Inflammatory macrophage treated with lipopolysaccharide for 4 hours (primary cell): ENCODE results near the gene PAAF1.

Experiments
- DNase-seq: peaks from one replicate; pipeline ENCODE4 v3.0.0-alpha.2; 2020

PAAF1 gene

DNA sequence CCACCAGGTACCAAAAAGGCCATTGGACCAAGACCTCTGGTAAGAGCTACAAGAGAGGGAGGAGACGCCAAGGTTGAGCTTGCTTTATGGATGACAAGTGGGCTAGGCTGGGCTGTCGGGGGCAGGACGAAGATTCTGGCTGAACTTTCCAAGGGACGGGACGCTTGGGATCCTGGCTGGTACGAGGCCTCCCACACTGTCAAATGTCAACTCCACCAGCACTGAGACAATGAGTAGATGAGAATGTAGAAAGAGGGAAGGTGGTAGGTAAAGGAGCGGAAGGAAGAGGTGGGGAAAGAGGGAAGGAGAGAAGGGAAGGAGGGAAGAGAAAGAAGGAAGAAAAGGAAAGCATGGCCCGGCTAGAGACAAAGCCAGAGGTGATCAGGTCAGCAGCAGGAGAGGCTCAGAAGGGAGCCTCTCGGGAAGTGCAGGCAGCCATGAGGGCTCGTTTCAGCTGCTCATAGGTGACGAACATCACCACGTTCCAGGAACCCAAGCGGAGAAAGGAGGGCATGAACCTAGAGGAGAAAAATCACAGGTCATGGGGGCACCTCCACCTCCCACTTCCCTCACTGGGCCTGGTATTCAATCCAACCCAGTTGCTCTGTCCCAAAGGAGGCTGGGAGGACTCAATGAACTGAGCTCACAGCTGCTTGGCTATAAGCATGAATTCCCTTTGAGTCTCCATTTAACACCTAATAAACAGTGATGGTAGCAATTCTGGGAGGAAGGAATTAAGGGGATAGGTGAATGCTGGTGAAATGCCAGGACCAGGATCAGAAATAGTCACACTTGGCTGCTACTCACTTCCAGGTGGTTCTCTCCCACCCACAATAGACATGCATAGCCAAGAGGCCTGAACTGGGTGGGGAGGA lies 98.0 kb downstream of the PAAF1 start:
- DNase-seq, result no peak

DNA sequence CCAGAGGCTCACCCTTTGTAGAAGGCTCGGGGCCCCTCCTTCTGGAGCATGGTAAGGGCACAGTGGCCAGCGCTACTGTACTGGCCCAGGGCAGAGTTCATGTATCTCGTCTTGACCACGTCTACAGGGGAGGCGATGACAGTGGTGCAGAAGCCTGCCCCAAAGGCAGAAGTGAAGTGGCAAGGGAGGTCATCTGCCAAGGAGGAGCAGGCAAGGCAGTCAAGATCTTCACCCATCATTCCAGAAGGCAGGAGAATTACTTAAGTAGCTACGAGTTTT lies 98.6 kb downstream of the PAAF1 start:
- DNase-seq, result no peak

DNA sequence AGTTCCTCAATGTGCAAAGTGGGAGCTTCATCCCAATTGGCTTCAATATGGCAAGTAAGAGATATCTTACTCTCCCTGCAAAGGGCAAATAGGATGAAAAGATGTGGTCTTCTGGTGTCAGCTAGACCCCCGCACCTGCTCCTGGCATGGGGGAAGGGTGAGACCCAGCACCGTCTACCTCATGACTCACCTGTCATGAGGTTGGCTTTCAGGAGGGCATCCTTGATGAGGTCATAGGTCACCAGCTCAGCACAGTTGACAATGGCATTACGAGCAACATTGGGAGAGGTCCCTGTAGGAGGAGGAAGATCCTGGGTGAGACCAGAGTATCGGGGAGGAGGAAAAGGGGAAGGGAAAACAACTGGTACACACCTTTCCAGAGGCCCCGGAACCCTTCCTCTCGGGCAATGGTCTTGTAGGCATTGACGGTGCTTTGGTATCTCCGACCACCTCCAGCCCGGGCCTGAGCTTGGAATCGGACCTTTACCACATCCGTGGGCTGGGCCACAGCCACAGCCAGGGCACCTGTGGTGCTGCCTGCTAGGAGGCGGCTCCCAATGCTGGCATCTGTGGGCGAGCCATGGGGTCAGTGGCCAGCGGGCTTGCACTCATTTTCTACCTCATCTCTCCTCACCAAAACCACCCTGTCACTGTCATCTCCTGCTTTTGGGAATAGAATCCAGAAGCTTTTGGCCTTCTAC lies 99.8 kb downstream of the PAAF1 start:
- no peak for DNase-seq

DNA sequence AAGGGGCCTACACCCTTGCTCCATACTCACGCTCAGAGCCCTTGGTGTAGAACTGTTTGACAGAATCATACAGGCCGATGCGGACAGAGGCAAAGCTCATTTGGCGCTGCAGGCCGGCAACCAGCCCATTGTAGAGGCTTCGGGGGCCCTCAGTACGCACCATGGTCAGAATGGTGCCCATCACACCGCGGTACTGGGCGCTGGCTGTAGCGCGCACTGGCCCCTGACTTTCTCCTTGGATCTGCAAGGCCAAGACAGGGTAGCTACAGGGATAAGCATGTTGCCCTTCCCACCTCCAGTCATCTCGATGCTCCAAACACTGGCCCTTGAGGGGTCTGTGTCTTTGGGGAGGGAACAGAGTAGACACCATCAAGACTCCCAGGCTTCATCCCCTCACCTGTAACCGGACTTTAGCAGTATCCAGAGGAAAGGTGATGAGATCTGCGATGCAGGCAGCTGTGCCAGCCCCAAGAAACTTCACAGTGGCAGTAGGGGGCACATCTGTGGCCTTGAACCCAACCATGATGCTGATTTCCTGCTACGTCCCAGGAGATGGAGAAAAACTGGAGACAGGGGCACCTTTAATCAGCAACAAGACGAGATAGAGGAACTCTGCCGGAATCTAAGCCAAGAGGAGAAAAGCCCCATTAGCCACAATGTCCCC lies 101.2 kb downstream of the PAAF1 start:
- DNase-seq, result no peak

DNA sequence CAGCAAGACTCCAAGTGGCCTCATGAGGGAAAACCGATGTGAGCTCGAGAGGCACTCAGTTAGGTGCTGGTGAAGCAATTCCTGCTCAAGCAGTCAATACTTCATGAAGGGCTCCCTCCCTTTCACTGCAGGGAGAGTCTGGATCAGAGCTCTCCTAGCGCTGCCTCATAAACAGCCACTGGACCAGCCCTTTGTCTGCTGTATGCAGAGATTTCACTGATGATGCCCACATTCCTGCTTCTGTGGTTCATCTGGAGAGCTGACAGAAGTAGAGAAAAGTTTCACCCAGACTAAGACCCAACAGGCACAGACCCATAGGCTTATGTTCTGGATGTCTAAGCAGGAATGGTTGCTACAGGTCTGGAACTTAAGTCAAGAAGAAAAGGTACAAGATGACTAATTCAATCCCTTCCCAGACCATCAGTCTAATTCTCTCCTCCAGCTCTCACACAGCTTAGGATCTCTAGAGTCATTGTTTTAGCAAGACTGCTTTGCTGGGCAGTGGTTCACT lies 101.8 kb downstream of the PAAF1 start:
- no peak for DNase-seq

DNA sequence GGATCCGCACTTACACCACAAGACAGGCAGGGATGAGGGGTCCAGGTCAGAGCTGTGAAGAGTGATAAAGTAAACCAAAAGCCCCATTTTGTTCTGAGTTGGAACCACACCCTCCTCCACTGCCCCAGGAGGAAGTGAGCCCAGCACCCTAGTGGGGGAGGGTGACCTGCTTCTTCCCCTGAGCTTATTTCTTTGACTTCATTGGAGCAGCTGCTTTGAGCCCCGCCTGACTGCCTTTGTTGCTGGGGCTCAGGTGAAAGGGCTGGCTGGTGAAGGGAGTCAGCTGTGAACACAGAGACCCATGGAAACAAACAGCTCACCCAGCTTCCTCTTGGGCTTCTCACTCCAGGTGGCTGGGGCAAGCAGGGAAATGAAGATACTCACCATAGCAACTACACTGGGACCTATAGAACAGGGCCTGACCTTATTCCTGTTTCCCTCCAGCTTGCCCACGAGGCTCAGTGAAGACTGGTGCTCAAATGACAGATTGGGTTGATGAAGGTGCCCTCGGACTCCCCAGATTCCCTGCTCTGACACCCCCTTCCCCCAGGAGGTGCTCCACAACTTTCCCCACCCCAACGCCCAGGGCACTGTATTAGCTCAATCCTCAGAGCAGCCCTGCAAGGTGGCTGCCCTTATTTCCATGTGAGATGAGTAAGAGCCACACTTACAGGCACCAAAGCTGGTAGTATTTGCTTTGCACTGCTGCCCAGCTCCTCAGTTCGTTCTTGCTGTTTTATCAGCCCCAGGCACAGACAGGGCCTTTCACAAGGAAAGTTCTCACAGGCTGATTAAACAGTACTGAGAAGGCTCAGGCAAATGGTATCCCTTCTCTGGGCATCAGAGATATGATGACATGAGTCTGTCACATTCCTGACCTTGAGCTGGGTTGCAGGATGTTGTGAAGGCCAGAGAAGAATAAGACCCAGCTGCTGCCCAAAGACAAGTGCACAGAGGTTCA lies 103.5 kb downstream of the PAAF1 start:
- DNase-seq, result peak; percentile 67
